Naive B cell (primary cell): ENCODE results near the gene TSFM. TPM values are rescaled to one million over a fixed set of nuclear protein-coding genes. Genes with fewer than 3 reads are reported as not detected.
"Not testable (repeated sequence)": the region's sequence is repeated elsewhere in the genome, so short reads cannot be mapped to it uniquely, and the experiment has no call there.

Experiments
- ATAC-seq, 2 donors: fragments of 150-1000 bp; cut with Tn5 transposase; 2 replicates each; pipeline ENCODE4 v1.10.0; 2021; ENCODE audit warnings: low read depth in 2 of 2, mild to moderate bottlenecking in 2 of 2, moderate library complexity in 2 of 2
- DNase-seq: peaks from one replicate; pipeline ENCODE4 v3.0.0; 2022
- H3K27ac Mint-ChIP-seq, 6 donors: one replicate each; pipeline ENCODE4 v1.8.0; 2020 to 2022; ENCODE audit warnings: mild to moderate bottlenecking in 6 of 6, mixed read lengths in 6 of 6, moderate library complexity in 5 of 6, inconsistent platforms in 2 of 6
- H3K27me3 Mint-ChIP-seq, 3 donors: one replicate each; pipeline ENCODE4 v1.8.0; 2021 to 2022; ENCODE audit warnings: mixed read lengths in 3 of 3, mild to moderate bottlenecking in 1 of 3
- H3K36me3 Mint-ChIP-seq, 2 donors: one replicate each; pipeline ENCODE4 v1.8.0; 2020 to 2022; ENCODE audit warnings: mixed read lengths in 2 of 2, inconsistent platforms in 1 of 2, mild to moderate bottlenecking in 1 of 2
- H3K4me1 Mint-ChIP-seq, 3 donors: one replicate each; pipeline ENCODE4 v1.8.0; 2020 to 2022; ENCODE audit warnings: mixed read lengths in 3 of 3, inconsistent platforms in 1 of 3, mild to moderate bottlenecking in 1 of 3, moderate library complexity in 1 of 3
- H3K4me3 Mint-ChIP-seq, 8 donors: one replicate each; pipeline ENCODE4 v1.8.0; 2020 to 2022; ENCODE audit warnings: mild to moderate bottlenecking in 8 of 8, mixed read lengths in 8 of 8, moderate library complexity in 8 of 8, inconsistent platforms in 2 of 8
- H3K9me3 Mint-ChIP-seq, 7 donors: one replicate each; pipeline ENCODE4 v1.8.0; 2020 to 2022; ENCODE audit warnings: mixed read lengths in 7 of 7, mild to moderate bottlenecking in 5 of 7, inconsistent platforms in 2 of 7, moderate library complexity in 1 of 7
- polyA plus RNA-seq, 6 donors: library from polyadenylated mRNA; unstranded; fragments of 300-500 nt; fragmentation: Illumina TruSeq; gene quantifications; one replicate each; pipeline ENCODE4 v1.2.3, GENCODE V29; 2021; ENCODE audit warnings: low read depth in 6 of 6

TSFM gene
- polyA plus RNA-seq, 6 donors from 2014 or later: 19.3 to 32.4 (median 27.7) TPM

GRCh38 chr12:57770734-57771133 lies 11.9 kb upstream of the TSFM start:
- H3K9me3 Mint-ChIP-seq: no peaks in the 10 kb centered on the region
- no peak overlapping the region for H3K27ac Mint-ChIP-seq
- DNase-seq (no peak), ATAC-seq (no peak)
- peaks cover 0 to 5% of the 10 kb centered on the region in 2 donors for H3K36me3 Mint-ChIP-seq
- peaks cover 12 to 26% (median 14%) of the 10 kb centered on the region in 3 donors for H3K27me3 Mint-ChIP-seq
- peaks cover 29 to 36% (median 32%) of the 10 kb centered on the region in 3 donors for H3K4me1 Mint-ChIP-seq
- H3K4me3 Mint-ChIP-seq: peak overlapping the region; percentile 20 to 98 (median 62)

GRCh38 chr12:57771236-57771872 lies 11.2 kb upstream of the TSFM start:
- ATAC-seq (peak; percentile 72 to 73), DNase-seq (no peak)
- H3K36me3 Mint-ChIP-seq: peaks cover 0 to 5% of the 10 kb centered on the region in 2 donors
- H3K27me3 Mint-ChIP-seq: peaks cover 6 to 23% (median 11%) of the 10 kb centered on the region in 3 donors
- H3K27ac Mint-ChIP-seq: peak overlapping the region; percentile 88 to 99 (median 98)
- peaks cover 24 to 33% (median 29%) of the 10 kb centered on the region in 3 donors for H3K4me1 Mint-ChIP-seq
- H3K4me3 Mint-ChIP-seq: peak overlapping the region; percentile 94 to 100 (median 98)
- H3K9me3 Mint-ChIP-seq: no peaks in the 10 kb centered on the region

GRCh38 chr12:57771873-57772428 lies 10.6 kb upstream of the TSFM start, which contains the start of gene METTL1:
METTL1 (minus strand) TSS chr12:57772105; CDS start chr12:57772083, 22 bp downstream.
- peak within 1 kb of the TSS; percentile 94 to 100 (median 98) for H3K4me3 Mint-ChIP-seq
- peaks cover 0 to 5% of the 10 kb centered on the region in 2 donors for H3K36me3 Mint-ChIP-seq
- H3K27me3 Mint-ChIP-seq: peaks cover under 1 to 17% (median 7%) of the 10 kb centered on the region in 3 donors
- ATAC-seq (peak; percentile 86 to 89), DNase-seq (peak; percentile 87)
- H3K9me3 Mint-ChIP-seq: no peaks in the 10 kb centered on the region
- peaks cover 19 to 27% (median 24%) of the 10 kb centered on the region in 3 donors for H3K4me1 Mint-ChIP-seq
- peak within 1 kb of the TSS; percentile 88 to 99 (median 98) for H3K27ac Mint-ChIP-seq

- DNase-seq: no peak
- ATAC-seq: no peak
Measured at GRCh38 chr12:57772429-57773322, 9.9 kb upstream of the TSFM start, which contains the start of gene EEF1AKMT3. EEF1AKMT3 (plus strand) TSS chr12:57772614; CDS start chr12:57772725, 111 bp downstream.

GRCh38 chr12:57774634-57775033 lies 8.0 kb upstream of the TSFM start:
- H3K9me3 Mint-ChIP-seq, ATAC-seq, H3K27ac Mint-ChIP-seq, H3K27me3 Mint-ChIP-seq, H3K36me3 Mint-ChIP-seq, DNase-seq: not testable (repeated sequence)
- H3K4me3 Mint-ChIP-seq: peak overlapping the region in 2 of 8 donors; percentile 31 to 94
- peaks cover 19 to 25% (median 24%) of the 10 kb centered on the region in 3 donors for H3K4me1 Mint-ChIP-seq

More at GRCh38 chr12:57772429-57773322, 9.9 kb upstream of the TSFM start, which contains the start of gene EEF1AKMT3:
- Mint-ChIP-seq H3K27ac (peak within 1 kb of the TSS; percentile 88 to 99 (median 98)), H3K36me3 (peaks cover 0 to 5% of the 10 kb centered on the region in 2 donors), H3K4me3 (peak within 1 kb of the TSS; percentile 94 to 100 (median 98)), H3K9me3 (no peaks in the 10 kb centered on the region), H3K4me1 (peaks cover 19 to 25% (median 24%) of the 10 kb centered on the region in 3 donors), H3K27me3 (peaks cover 0 to 9% (median 1%) of the 10 kb centered on the region in 3 donors)

- DNase-seq: no peak
- peaks cover 19 to 21% (median 21%) of the 10 kb centered on the region in 3 donors for H3K4me1 Mint-ChIP-seq
- no peaks in the 10 kb centered on the region for H3K27me3 Mint-ChIP-seq
- H3K4me3 Mint-ChIP-seq: peak overlapping the region in 3 of 8 donors; percentile 12 to 54 (median 31)
- H3K9me3 Mint-ChIP-seq: no peaks in the 10 kb centered on the region
- H3K36me3 Mint-ChIP-seq: peaks cover 0 to 1% of the 10 kb centered on the region in 2 donors
- peak overlapping the region in 1 of 6 donors; percentile 36 for H3K27ac Mint-ChIP-seq
- no peak for ATAC-seq
Measured at GRCh38 chr12:57775044-57775443, 7.5 kb upstream of the TSFM start.

GRCh38 chr12:57775563-57776246 lies 6.9 kb upstream of the TSFM start:
- Mint-ChIP-seq H3K36me3 (no peaks in the 10 kb centered on the region), H3K4me1 (peaks cover 16 to 20% (median 19%) of the 10 kb centered on the region in 3 donors), H3K27ac (peak overlapping the region in 1 of 6 donors; percentile 36), H3K9me3 (no peaks in the 10 kb centered on the region), H3K4me3 (peak overlapping the region in 3 of 8 donors; percentile 2 to 54 (median 12)), H3K27me3 (no peaks in the 10 kb centered on the region)
- no peak for ATAC-seq
- DNase-seq: no peak

- H3K27me3 Mint-ChIP-seq: no peaks in the 10 kb centered on the region
- no peak overlapping the region for H3K27ac Mint-ChIP-seq
- ATAC-seq: no peak
- peak overlapping the region in 1 of 8 donors; percentile 54 for H3K4me3 Mint-ChIP-seq
- H3K36me3 Mint-ChIP-seq: no peaks in the 10 kb centered on the region
- DNase-seq: no peak
- H3K9me3 Mint-ChIP-seq: no peaks in the 10 kb centered on the region
- peaks cover 12 to 17% (median 16%) of the 10 kb centered on the region in 3 donors for H3K4me1 Mint-ChIP-seq
Measured at GRCh38 chr12:57776247-57776587, 6.4 kb upstream of the TSFM start.

GRCh38 chr12:57777367-57777766 lies 5.2 kb upstream of the TSFM start:
- no peak for ATAC-seq
- H3K9me3 Mint-ChIP-seq: no peaks in the 10 kb centered on the region
- no peaks in the 10 kb centered on the region for H3K36me3 Mint-ChIP-seq
- H3K27me3 Mint-ChIP-seq: no peaks in the 10 kb centered on the region
- DNase-seq: no peak
- H3K4me3 Mint-ChIP-seq: peak overlapping the region in 1 of 8 donors; percentile 37
- H3K4me1 Mint-ChIP-seq: peaks cover 5 to 13% (median 13%) of the 10 kb centered on the region in 3 donors
- no peak overlapping the region for H3K27ac Mint-ChIP-seq

- Mint-ChIP-seq H3K36me3 (no peaks in the 10 kb centered on the region), H3K27ac (no peak overlapping the region), H3K4me1 (peaks cover 9 to 16% (median 15%) of the 10 kb centered on the region in 3 donors), H3K27me3 (no peaks in the 10 kb centered on the region), H3K9me3 (no peaks in the 10 kb centered on the region), H3K4me3 (no peak overlapping the region)
- ATAC-seq (no peak), DNase-seq (no peak)
Measured at GRCh38 chr12:57777911-57778310, 4.7 kb upstream of the TSFM start.

GRCh38 chr12:57779736-57780135 lies 2.9 kb upstream of the TSFM start:
- H3K4me1 Mint-ChIP-seq: peaks cover 16 to 26% (median 21%) of the 10 kb centered on the region in 3 donors
- H3K36me3 Mint-ChIP-seq: no peaks in the 10 kb centered on the region
- no peak for DNase-seq
- no peaks in the 10 kb centered on the region for H3K27me3 Mint-ChIP-seq
- H3K4me3 Mint-ChIP-seq: no peak overlapping the region
- no peak for ATAC-seq
- no peaks in the 10 kb centered on the region for H3K9me3 Mint-ChIP-seq
- H3K27ac Mint-ChIP-seq: no peak overlapping the region

GRCh38 chr12:57780284-57780897 lies 2.2 kb upstream of the TSFM start:
- Mint-ChIP-seq H3K9me3 (no peaks in the 10 kb centered on the region), H3K4me1 (peaks cover 16 to 26% (median 21%) of the 10 kb centered on the region in 3 donors), H3K36me3 (no peaks in the 10 kb centered on the region), H3K4me3 (no peak overlapping the region), H3K27ac (peak overlapping the region in 1 of 6 donors; percentile 70), H3K27me3 (no peaks in the 10 kb centered on the region)
- ATAC-seq: no peak
- no peak for DNase-seq
